Uterus (tissue), 4 donors: Measurements from ENCODE around the gene MCM8. TPM values are rescaled to one million over a fixed set of nuclear protein-coding genes. Genes with fewer than 3 reads are reported as not detected.

Experiments
- DNase-seq, 2 donors: peaks; one replicate each; pipeline ENCODE4 v3.0.0-alpha.2; 2019 to 2020
- H3K27ac ChIP-seq, 2 donors: fragments of 200-600 bp; sonication (generic); 1 replicate in 1 of 2; 2 replicates in 1 of 2; pipeline ENCODE4 v1.5.1; 2016 to 2018
- H3K27me3 ChIP-seq, 2 donors: fragments of 200-600 bp; sonication (generic); one replicate each; pipeline ENCODE4 v1.5.1; 2018 to 2019; ENCODE audit warnings: control low read depth in 1 of 2
- H3K36me3 ChIP-seq, 2 donors: fragments of 200-600 bp; sonication (generic); one replicate each; pipeline ENCODE4 v1.5.1; 2019; ENCODE audit warnings: control low read depth in 1 of 2
- H3K4me1 ChIP-seq, 2 donors: fragments of 200-600 bp; sonication (generic); one replicate each; pipeline ENCODE4 v1.5.1; 2018 to 2019; ENCODE audit warnings: control low read depth in 1 of 2
- H3K4me3 ChIP-seq, 2 donors: fragments of 200-600 bp; sonication (generic); 1 replicate in 1 of 2; 2 replicates in 1 of 2; pipeline ENCODE4 v1.5.1; 2018 to 2019; ENCODE audit warnings: mild to moderate bottlenecking in 1 of 2
- H3K9me3 ChIP-seq, 2 donors: fragments of 200-600 bp; sonication (generic); one replicate each; pipeline ENCODE4 v1.5.1; 2019; ENCODE audit warnings: control low read depth in 1 of 2
- POLR2A ChIP-seq, 2 donors: fragments of 450-650 bp; IDR thresholded peaks; one replicate each; pipeline ENCODE4 v1.6.1; 2016; ENCODE audit warnings: antibody characterized with exemption in 2 of 2, mild to moderate bottlenecking in 1 of 2, moderate library complexity in 1 of 2
- intact Hi-C: fragments of 100-400 bp; cut with DNase I; formaldehyde crosslinking; loops from one replicate; pipeline ENCODE4 v1.15.1; 2023; ENCODE audit warnings: low total_unique reads
- total RNA-seq, 4 donors: library from RNA; depleted of rRNA in 3 of 4; stranded (reverse); fragments of >200 nt in 3 of 4; gene quantifications; one replicate each; pipeline versions ENCODE4 v1.1.0 to v1.2.4, GENCODE V29; 2014 to 2023
- TF ChIP-seq, protein P1 (sequence below), 4 experiments: fragments of 200-600 bp in 2 of 4; fragments of 450-650 bp in 2 of 4; sonication (generic) in 2 of 4; IDR thresholded peaks; one replicate each; pipeline ENCODE4 v1.5.1; 2016 to 2019; ENCODE audit warnings: antibody characterized with exemption in 4 of 4, mild to moderate bottlenecking in 2 of 4, moderate library complexity in 1 of 4
- donor health status: DM: yes; HTN: yes; CAD: no.

MCM8 gene
- total RNA-seq, 4 donors from 2014 or later, result 3.8 to 10.9 (median 8.7) TPM

GRCh38 chr20:5969940-5970339 is 19.5 kb downstream of the MCM8 start:
- no peak for DNase-seq

GRCh38 chr20:5970381-5970780 is 19.9 kb downstream of the MCM8 start:
- H3K27ac ChIP-seq, result no peak overlapping the region
- H3K9me3 ChIP-seq, result no peaks in the 10 kb centered on the region
- intact Hi-C loops, result no loop called here
- no peaks in the 10 kb centered on the region for H3K27me3 ChIP-seq
- no peak for TF ChIP-seq POLR2A (IDR thresholded peaks at IDR 0.05)
- no peak overlapping the region for H3K4me3 ChIP-seq
- H3K4me1 ChIP-seq, result no peaks in the 10 kb centered on the region
- no peaks in the 10 kb centered on the region for H3K36me3 ChIP-seq
- DNase-seq, result no peak

More at GRCh38 chr20:5969940-5970339, 19.5 kb downstream of the MCM8 start:
- intact Hi-C loops, result no loop called here
- no peaks in the 10 kb centered on the region for H3K27me3 ChIP-seq
- no peaks in the 10 kb centered on the region for H3K9me3 ChIP-seq
- no peak overlapping the region for H3K4me3 ChIP-seq
- H3K4me1 ChIP-seq, result no peaks in the 10 kb centered on the region
- no peak overlapping the region for H3K27ac ChIP-seq
- H3K36me3 ChIP-seq, result no peaks in the 10 kb centered on the region
- TF ChIP-seq, protein P1, sequence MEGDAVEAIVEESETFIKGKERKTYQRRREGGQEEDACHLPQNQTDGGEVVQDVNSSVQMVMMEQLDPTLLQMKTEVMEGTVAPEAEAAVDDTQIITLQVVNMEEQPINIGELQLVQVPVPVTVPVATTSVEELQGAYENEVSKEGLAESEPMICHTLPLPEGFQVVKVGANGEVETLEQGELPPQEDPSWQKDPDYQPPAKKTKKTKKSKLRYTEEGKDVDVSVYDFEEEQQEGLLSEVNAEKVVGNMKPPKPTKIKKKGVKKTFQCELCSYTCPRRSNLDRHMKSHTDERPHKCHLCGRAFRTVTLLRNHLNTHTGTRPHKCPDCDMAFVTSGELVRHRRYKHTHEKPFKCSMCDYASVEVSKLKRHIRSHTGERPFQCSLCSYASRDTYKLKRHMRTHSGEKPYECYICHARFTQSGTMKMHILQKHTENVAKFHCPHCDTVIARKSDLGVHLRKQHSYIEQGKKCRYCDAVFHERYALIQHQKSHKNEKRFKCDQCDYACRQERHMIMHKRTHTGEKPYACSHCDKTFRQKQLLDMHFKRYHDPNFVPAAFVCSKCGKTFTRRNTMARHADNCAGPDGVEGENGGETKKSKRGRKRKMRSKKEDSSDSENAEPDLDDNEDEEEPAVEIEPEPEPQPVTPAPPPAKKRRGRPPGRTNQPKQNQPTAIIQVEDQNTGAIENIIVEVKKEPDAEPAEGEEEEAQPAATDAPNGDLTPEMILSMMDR (IDR thresholded peaks at IDR 0.05), result no peak
- no peak for TF ChIP-seq POLR2A (IDR thresholded peaks at IDR 0.05)

- H3K4me3 ChIP-seq, result no peak overlapping the region
- intact Hi-C loops, result no loop called here
- DNase-seq, result no peak
- H3K36me3 ChIP-seq, result no peaks in the 10 kb centered on the region
- TF ChIP-seq POLR2A (IDR thresholded peaks at IDR 0.05), result no peak
- TF ChIP-seq, protein P1 (IDR thresholded peaks at IDR 0.05), result no peak
- H3K9me3 ChIP-seq, result no peaks in the 10 kb centered on the region
- no peaks in the 10 kb centered on the region for H3K4me1 ChIP-seq
- no peak overlapping the region for H3K27ac ChIP-seq
- no peaks in the 10 kb centered on the region for H3K27me3 ChIP-seq
These were observed 20.8 kb downstream of the MCM8 start for GRCh38 chr20:5971203-5971602.

- TF ChIP-seq POLR2A (IDR thresholded peaks at IDR 0.05), result no peak
- TF ChIP-seq, protein P1 (IDR thresholded peaks at IDR 0.05), result no peak
- no peaks in the 10 kb centered on the region for H3K4me1 ChIP-seq
- DNase-seq, result no peak
- H3K9me3 ChIP-seq, result no peaks in the 10 kb centered on the region
- H3K36me3 ChIP-seq, result no peaks in the 10 kb centered on the region
- no peak overlapping the region for H3K4me3 ChIP-seq
- H3K27ac ChIP-seq, result no peak overlapping the region
- H3K27me3 ChIP-seq, result no peaks in the 10 kb centered on the region
- intact Hi-C loops, result no loop called here
These were observed 22.7 kb downstream of the MCM8 start for GRCh38 chr20:5973172-5973571.

- intact Hi-C loops, result no loop called here
- DNase-seq, result no peak
- no peaks in the 10 kb centered on the region for H3K4me1 ChIP-seq
- TF ChIP-seq, protein P1 (IDR thresholded peaks at IDR 0.05), result no peak
- no peak for TF ChIP-seq POLR2A (IDR thresholded peaks at IDR 0.05)
- H3K27ac ChIP-seq, result no peak overlapping the region
- H3K9me3 ChIP-seq, result no peaks in the 10 kb centered on the region
- no peaks in the 10 kb centered on the region for H3K27me3 ChIP-seq
- H3K4me3 ChIP-seq, result no peak overlapping the region
- H3K36me3 ChIP-seq, result no peaks in the 10 kb centered on the region
These were observed 23.5 kb downstream of the MCM8 start for GRCh38 chr20:5973971-5974370.

DNA sequence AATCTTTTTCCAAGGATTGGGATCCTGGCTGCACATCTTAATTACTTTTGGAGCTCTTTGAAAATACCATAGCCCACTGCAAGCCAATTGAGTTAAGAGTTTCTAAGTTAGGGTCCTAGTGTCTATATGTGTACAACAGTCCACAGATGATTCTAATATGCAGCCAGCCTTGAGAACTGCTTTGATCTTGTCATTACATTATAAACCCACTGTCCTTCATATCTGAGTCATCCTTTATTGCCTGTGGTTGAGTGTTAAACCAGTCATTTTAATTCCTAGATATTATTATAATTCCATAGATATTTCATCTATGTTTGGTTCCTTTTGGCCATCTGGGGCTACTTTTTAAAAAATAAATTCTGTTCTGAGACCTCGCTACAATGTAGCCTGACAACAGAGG is 24.1 kb downstream of the MCM8 start:
- TF ChIP-seq, protein P1 (IDR thresholded peaks at IDR 0.05), result no peak
- TF ChIP-seq POLR2A (IDR thresholded peaks at IDR 0.05), result no peak
- no peak overlapping the region for H3K4me3 ChIP-seq
- no peaks in the 10 kb centered on the region for H3K4me1 ChIP-seq
- DNase-seq, result no peak
- intact Hi-C loops, result no loop called here
- H3K9me3 ChIP-seq, result no peaks in the 10 kb centered on the region
- no peaks in the 10 kb centered on the region for H3K36me3 ChIP-seq
- no peaks in the 10 kb centered on the region for H3K27me3 ChIP-seq
- H3K27ac ChIP-seq, result no peak overlapping the region
